ENCODE data around the gene CALD1.

Gene CALD1

GRCh38 chr7:134828361-134828760 lies 48.9 kb downstream of the CALD1 start:
- DNase-seq: peak; percentile 64

- DNase-seq: peak; percentile 31
Observed at GRCh38 chr7:134829380-134829986, 50.0 kb downstream of the CALD1 start.

DNA sequence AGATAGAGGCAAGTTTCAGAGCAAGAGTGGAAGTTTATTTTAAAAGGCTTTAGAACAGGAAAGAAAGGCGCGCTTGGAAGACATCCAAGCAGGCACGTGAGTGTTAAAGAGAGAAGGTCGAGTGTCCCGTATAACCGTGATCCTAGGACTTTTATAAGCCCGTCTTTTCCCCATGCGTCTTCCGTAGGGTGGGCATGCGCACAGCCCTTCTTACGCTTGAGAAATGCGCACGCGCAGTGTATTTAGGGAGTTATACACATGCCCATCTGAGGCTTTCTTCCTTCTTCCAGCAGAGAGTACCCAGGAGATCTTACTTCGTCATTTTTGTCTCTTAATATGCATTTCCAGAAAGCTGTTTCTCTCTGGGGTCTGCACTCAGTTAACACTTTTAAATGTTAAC lies 52.4 kb downstream of the CALD1 start:
- no peak for DNase-seq

GRCh38 chr7:134832367-134832766 lies 52.9 kb downstream of the CALD1 start:
- no peak for DNase-seq

- peak; percentile 86 for DNase-seq
Observed at GRCh38 chr7:134834689-134835462, 55.4 kb downstream of the CALD1 start.

DNA sequence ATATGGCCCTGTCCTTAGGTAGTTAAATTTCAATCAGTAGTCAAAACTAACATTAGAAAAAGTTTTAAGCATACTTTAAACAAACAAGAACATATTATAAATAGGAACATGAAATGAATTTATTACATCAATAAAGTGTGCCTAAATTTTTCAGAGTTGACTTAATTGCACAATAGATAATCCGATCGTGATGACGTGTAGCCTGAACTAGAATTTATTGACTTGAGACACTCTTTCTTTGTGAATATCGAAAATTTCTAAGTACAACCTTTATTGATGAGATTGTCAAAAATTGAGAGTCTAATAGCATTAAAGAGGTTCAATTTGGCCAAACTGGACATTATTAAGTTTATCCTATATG lies 56.0 kb downstream of the CALD1 start:
- DNase-seq: no peak

DNA sequence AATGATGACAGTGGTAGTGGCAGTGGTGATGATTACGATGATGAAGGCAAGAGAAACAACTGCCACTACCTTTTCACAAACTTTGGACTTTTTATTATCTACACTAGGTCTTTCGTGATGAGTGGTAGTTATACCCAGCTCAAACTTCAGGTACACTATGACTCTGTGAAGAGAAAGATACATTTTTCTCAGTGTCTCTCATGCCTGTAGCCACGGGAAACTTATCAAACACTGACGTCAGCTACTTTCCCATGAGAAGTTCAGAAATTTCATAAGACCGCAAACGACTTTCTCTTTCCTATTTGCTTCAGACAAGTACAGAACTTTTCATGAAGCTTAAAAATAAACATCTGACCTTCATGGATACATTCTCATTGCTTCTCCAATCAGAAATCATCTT lies 57.0 kb downstream of the CALD1 start:
- peak; percentile 57 for DNase-seq

- peak; percentile 33 for DNase-seq
Observed at GRCh38 chr7:134839298-134839697, 59.9 kb downstream of the CALD1 start.

GRCh38 chr7:134842062-134842461 lies 62.6 kb downstream of the CALD1 start:
- DNase-seq: no peak

- DNase-seq: no peak
Observed at GRCh38 chr7:134842886-134843430, 63.5 kb downstream of the CALD1 start.

DNA sequence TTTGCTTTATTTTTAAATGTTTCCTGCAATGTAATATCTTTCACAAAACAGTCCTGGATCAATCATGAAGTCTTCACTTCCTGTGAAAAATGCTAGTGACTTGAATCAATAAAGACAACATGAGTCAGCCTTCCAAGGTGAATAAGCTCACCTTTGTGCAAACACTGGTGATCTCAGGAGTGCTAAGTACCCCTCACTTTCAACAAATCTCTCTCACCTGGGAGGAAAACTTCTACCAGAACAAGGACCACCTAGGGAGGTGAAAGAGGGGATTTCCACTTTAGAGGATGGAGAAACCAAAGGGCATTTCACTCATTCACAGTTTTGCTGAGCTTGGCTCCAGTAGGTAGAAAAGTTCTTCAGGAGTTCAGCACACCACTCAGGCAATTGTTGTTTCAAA lies 64.8 kb downstream of the CALD1 start:
- no peak for DNase-seq

DNA sequence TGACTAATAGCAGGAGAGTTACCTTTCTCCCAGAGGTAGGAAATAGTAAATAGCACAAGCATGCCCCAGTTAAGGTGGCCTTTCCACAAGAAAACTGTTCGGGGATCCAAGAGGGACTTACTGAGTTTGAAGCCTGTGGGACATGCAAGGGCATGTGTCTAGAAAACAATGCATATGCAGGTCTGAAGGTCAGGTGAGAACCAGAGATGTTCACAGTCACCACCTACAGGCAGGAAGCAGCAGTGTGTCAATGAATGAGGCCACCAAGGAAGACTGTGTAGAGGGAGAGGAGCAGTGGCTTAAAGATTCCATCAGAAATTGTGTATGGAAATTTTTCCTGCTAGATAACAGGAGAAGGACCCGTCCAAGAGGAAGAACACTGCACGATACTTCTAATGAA lies 66.0 kb downstream of the CALD1 start:
- DNase-seq: no peak

DNA sequence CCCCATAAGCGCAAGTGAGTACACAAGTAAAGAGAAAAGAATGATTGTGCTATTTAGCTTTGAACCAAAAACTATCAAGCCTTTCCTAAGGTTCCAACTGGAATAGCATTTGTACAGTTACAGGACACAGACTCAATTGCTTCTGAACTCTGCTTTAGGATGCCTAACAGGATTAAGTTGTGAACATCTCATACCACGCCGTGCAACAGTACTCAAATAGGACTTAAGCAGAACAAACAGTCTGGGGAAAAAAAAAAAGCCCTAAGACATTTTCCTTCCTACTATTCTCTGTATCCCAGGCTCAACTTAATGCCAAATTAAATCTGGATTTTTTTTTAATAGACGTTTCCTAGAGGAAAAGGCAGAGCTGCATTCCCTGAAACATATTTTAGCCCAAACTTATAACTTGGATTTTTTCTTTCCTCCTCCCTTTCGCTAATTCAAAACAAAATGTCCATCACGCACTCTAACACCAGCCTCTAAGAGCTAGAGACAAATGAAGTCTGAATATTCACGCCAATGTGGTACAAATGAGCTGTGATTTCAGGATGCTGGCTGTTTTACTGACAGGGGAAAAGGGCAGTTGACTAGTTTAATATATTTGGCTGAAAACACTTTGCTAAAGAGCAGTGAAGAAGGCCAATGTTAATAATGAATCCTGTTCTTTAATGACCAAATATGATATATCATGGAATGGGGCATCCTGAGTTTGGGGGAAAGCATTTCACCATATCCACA lies 68.6 kb downstream of the CALD1 start:
- DNase-seq: no peak

GRCh38 chr7:134850066-134850465 lies 70.6 kb downstream of the CALD1 start:
- peak; percentile 47 for DNase-seq

DNA sequence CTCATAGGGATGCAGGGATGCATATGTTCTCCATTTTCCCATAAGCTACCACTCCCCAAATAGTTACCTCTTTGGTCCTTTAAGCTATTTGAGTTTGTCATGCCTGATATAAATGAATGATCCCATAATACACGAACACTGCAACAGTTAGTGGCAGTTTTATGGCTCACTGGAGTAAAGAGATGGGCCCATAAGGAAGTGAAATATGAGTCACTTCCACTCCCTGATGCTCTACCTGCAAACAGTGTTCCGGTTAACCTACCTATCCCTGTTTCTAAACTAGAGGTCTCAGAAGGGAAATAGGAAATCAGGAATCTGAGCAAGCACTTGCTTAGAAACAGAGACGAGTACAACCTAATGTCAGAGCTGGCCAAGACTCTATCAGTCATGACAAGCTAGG lies 71.7 kb downstream of the CALD1 start:
- DNase-seq: no peak

GRCh38 chr7:134852625-134853024 lies 73.2 kb downstream of the CALD1 start:
- no peak for DNase-seq

- DNase-seq: peak; percentile 87
Observed at GRCh38 chr7:134854816-134855215, 75.4 kb downstream of the CALD1 start.

DNA sequence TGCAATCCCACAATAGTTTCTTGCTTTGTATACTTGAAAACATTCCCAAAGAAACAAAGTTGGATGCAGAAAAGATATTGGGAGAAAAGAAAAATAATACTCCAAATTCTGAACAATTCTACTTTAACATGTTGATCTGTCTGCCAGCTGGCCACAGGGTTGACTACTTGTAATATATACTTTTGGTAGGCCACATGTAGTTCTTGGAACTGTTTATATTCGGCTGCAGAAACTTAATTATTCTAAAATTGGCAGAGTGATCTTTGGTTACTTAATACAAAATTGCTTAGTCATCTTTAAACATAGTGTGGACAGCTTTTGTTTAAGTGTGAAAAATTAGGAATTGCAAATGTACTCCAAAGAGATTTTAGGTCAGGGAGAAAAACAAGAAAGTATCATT lies 76.0 kb downstream of the CALD1 start:
- peak; percentile 46 for DNase-seq

DNA sequence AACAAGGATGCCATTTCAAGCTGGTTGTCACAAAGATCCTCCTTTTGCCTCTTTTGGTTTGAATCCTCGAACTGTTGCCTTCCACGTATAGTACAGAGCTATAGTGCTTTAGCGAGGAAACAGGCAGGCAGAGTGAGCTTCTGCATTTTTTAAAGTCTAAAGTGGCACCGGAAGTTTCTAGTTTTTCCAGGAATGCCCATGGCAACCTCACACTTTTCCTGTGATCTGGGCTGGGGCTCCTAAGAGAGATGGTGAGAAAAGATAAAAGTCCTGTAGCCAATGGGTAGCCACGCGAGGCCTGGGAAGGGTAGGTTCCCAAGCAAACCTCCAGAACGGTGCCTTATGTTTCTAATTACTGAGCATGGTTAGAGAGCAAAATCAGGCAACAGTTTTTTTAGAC lies 76.7 kb downstream of the CALD1 start:
- DNase-seq: peak; percentile 83

- no peak for DNase-seq
Observed at GRCh38 chr7:134856691-134857090, 77.3 kb downstream of the CALD1 start.

DNA sequence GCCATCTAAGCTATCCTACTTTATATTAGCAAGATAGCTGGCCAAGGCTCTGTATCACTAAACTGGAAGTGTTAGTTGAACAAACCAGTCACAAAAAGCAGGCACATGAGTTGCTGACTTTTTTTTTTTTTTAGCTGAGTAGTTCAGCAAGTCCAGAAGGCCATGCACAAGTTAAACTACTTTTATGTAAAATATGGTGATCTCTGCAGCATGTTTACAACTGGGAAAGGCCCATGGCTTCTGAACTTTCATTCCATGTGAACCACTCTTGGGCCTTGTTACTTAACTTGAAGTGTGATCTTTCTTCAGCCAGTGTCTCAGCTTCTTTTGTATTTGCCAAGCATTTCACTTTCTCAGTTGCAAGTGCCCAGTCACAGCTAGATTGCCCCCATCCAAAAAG lies 78.5 kb downstream of the CALD1 start:
- no peak for DNase-seq

DNA sequence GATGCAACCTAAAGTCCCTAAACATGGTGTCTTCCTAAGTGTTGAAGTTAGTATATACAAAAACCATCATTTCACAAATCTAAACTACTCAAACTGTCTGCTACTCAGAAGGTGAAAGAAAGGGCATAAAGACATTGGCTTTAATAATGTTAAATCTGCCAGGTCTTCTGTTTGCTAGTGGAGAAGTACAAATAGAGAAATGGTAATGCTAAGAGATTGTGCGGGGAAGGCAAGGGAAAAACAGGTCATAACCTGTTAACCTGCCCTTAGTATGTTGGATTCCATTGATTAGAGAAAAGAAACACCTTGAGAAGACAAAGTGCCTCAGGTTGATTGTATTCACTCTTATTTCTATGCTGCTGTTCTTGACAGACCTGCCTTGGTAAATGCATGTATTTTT lies 80.3 kb downstream of the CALD1 start:
- no peak for DNase-seq

GRCh38 chr7:134865001-134865845 lies 85.8 kb downstream of the CALD1 start:
- DNase-seq: peak; percentile 34

Data from fibroblast of skin of right biceps (primary cell).